DOHH2 (cell line): Measurements from ENCODE around the gene CABP1.

Source experiments
- EZH2phosphoT487 ChIP-seq: fragments of 200-600 bp; sonication (generic); IDR thresholded peaks from 2 replicates; pipeline ENCODE4 v1.6.1; 2017; ENCODE audit warnings: borderline replicate concordance, mild to moderate bottlenecking, antibody characterized with exemption, low read length, moderate library complexity, mixed read lengths
- TF ChIP-seq, protein P1 (sequence below): fragments of 200-600 bp; sonication (generic); IDR thresholded peaks from one replicate; pipeline ENCODE4 v1.5.1; 2014; ENCODE audit warnings: antibody characterized with exemption, mild to moderate bottlenecking, low read depth, low read length; ENCODE audit not compliant: poor library complexity, severe bottlenecking

GRCh38 chr12:120710031-120710804, 69.8 kb downstream of the CABP1 start, which contains the start of gene UNC119B:
- TF ChIP-seq, protein P1, sequence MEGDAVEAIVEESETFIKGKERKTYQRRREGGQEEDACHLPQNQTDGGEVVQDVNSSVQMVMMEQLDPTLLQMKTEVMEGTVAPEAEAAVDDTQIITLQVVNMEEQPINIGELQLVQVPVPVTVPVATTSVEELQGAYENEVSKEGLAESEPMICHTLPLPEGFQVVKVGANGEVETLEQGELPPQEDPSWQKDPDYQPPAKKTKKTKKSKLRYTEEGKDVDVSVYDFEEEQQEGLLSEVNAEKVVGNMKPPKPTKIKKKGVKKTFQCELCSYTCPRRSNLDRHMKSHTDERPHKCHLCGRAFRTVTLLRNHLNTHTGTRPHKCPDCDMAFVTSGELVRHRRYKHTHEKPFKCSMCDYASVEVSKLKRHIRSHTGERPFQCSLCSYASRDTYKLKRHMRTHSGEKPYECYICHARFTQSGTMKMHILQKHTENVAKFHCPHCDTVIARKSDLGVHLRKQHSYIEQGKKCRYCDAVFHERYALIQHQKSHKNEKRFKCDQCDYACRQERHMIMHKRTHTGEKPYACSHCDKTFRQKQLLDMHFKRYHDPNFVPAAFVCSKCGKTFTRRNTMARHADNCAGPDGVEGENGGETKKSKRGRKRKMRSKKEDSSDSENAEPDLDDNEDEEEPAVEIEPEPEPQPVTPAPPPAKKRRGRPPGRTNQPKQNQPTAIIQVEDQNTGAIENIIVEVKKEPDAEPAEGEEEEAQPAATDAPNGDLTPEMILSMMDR = no peak
- no peak for TF ChIP-seq EZH2phosphoT487
